ENCODE results near the gene PEX5L. TPM values are rescaled to one million over a fixed set of nuclear protein-coding genes. Genes with fewer than 3 reads are reported as not detected.

PEX5L gene
- total and polyA plus RNA-seq, 3 donors from 2014 or later = 6.3 to 7.3 (median 6.6) TPM

DNA sequence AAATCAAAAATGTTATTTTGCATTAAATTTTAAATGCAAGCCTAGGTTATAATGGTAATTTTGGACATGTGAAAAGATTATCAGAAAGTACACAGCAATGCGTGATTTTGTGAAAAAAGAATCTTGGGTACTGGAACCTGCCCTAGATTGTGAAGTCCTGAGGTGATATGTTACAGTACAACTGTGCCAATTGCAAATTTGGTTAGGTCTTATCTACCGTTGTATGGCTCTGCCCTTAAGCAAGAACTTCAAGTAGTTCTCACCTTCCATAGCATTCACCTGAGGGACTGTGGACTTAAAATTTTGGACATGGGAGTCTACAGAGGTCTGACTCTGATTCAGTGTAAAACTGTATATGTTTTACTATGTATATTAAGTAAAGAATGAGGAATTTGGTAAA lies 140.2 kb downstream of the PEX5L start:
- no peak for TF ChIP-seq CTCF (IDR thresholded peaks at IDR 0.05)
- no peak for TF ChIP-seq POLR2A (IDR thresholded peaks at IDR 0.05)
- Histone ChIP-seq H3K4me1 (no peaks in the 10 kb centered on the region), H3K36me3 (ENCODE audit: low read depth, missing control alignments) (no peaks in the 10 kb centered on the region), H3K27ac (no peak overlapping the region), H3K9me3 (no peaks in the 10 kb centered on the region), H3K27me3 (no peaks in the 10 kb centered on the region), H3K4me3 (no peak overlapping the region)
- DNase-seq = no peak
- intact Hi-C loops (cut with DNase I; ENCODE audit: low total_unique reads) = no loop called here
- WGBS, 2 donors = 72 to 79% methylated on average over 2 of the region's 2 CpGs

GRCh38 chr3:179895330-179895729 lies 141.4 kb downstream of the PEX5L start:
- TF ChIP-seq CTCF (IDR thresholded peaks at IDR 0.05) (no peak), POLR2A (IDR thresholded peaks at IDR 0.05) (no peak)
- Histone ChIP-seq H3K36me3 (ENCODE audit: low read depth, missing control alignments) (no peaks in the 10 kb centered on the region), H3K27me3 (no peaks in the 10 kb centered on the region), H3K4me1 (no peaks in the 10 kb centered on the region), H3K4me3 (no peak overlapping the region), H3K27ac (no peak overlapping the region), H3K9me3 (no peaks in the 10 kb centered on the region)
- intact Hi-C loops (cut with DNase I; ENCODE audit: low total_unique reads) = no loop called here
- no peak for DNase-seq

GRCh38 chr3:179887295-179887943 lies 149.3 kb downstream of the PEX5L start:
- no peak overlapping the region for H3K4me3 ChIP-seq
- no peak overlapping the region for H3K27ac ChIP-seq
- 64% methylated on average over 4 of the region's 4 CpGs for WGBS, 2 donors
- TF ChIP-seq POLR2A (IDR thresholded peaks at IDR 0.05) (no peak), CTCF (IDR thresholded peaks at IDR 0.05) (no peak)
- H3K4me1 ChIP-seq = no peaks in the 10 kb centered on the region
- no peaks in the 10 kb centered on the region for H3K9me3 ChIP-seq
- intact Hi-C loops (cut with DNase I; ENCODE audit: low total_unique reads) = no loop called here
- no peaks in the 10 kb centered on the region for H3K36me3 ChIP-seq (ENCODE audit: low read depth, missing control alignments)
- H3K27me3 ChIP-seq = no peaks in the 10 kb centered on the region
- no peak for DNase-seq

GRCh38 chr3:179885950-179886349 lies 150.8 kb downstream of the PEX5L start:
- Histone ChIP-seq H3K4me3 (no peak overlapping the region), H3K27ac (no peak overlapping the region), H3K9me3 (no peaks in the 10 kb centered on the region), H3K36me3 (ENCODE audit: low read depth, missing control alignments) (no peaks in the 10 kb centered on the region), H3K27me3 (no peaks in the 10 kb centered on the region), H3K4me1 (no peaks in the 10 kb centered on the region)
- 84 to 88% methylated on average over 2 of the region's 2 CpGs for WGBS, 2 donors
- DNase-seq = no peak
- TF ChIP-seq POLR2A (IDR thresholded peaks at IDR 0.05) = no peak
- TF ChIP-seq CTCF (IDR thresholded peaks at IDR 0.05) = no peak
- intact Hi-C loops (cut with DNase I; ENCODE audit: low total_unique reads) = no loop called here

GRCh38 chr3:179884136-179884535 lies 152.6 kb downstream of the PEX5L start:
- Histone ChIP-seq H3K9me3 (no peaks in the 10 kb centered on the region), H3K27me3 (no peaks in the 10 kb centered on the region), H3K27ac (no peak overlapping the region), H3K36me3 (ENCODE audit: low read depth, missing control alignments) (no peaks in the 10 kb centered on the region), H3K4me3 (no peak overlapping the region), H3K4me1 (no peaks in the 10 kb centered on the region)
- no peak for TF ChIP-seq POLR2A (IDR thresholded peaks at IDR 0.05)
- TF ChIP-seq CTCF (IDR thresholded peaks at IDR 0.05) = no peak
- WGBS, 2 donors = 79 to 85% methylated on average over 1 of the region's 1 CpG
- DNase-seq = no peak
- intact Hi-C loops (cut with DNase I; ENCODE audit: low total_unique reads) = no loop called here
